Fibroblast of lung (primary cell): Measurements from ENCODE around the gene MEX3A.

Experiments
- CTCF ChIP-seq, 2 donors: IDR thresholded peaks in 1 of 2; conservative IDR thresholded peaks in 1 of 2; 1 replicate in 1 of 2; 2 replicates in 1 of 2; pipeline ENCODE4 v1.5.1; 2011 to 2012; ENCODE audit warnings: low read length in 2 of 2, control low read depth in 1 of 2, inconsistent platforms in 1 of 2, low read depth in 1 of 2, mild to moderate bottlenecking in 1 of 2
- EZH2 ChIP-seq: IDR thresholded peaks from 2 replicates; pipeline ENCODE4 v1.5.1; 2012; ENCODE audit warnings: low read length, control low read depth, mild to moderate bottlenecking; ENCODE audit errors: missing control alignments

DNA sequence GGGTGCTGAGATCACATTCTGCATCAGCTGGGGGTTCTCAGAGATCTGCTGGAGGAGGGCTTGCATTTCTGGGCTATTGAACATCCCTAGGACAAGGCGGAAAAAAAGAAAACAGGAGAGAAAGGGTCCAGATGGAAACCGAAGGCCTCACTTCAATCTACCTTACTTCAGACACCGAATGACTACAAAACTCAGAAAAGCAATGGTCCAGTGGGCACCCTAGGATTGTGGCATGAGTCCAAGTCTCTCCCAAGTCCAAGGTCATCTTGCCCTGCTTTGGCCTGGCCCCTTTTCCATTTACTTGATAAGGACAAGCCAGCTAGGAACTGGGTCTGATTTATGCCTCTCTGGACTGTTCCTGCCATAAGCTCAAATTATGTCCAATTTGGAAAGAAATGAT, 39.4 kb downstream of the MEX3A start:
- TF ChIP-seq EZH2 (no peak), CTCF (conservative IDR thresholded peaks at IDR 0.05 in 1 of 2, IDR thresholded peaks at IDR 0.05 in 1 of 2; ENCODE audit: low read depth in 1 of 2, low read length in 2 of 2) (no peak)
